ENCODE data around the gene LCORL.
"Not testable (repeated sequence)": the region's sequence is repeated elsewhere in the genome, so short reads cannot be mapped to it uniquely, and the experiment has no call there.

LCORL gene

GRCh38 chr4:17875402-17876070 is 146.0 kb downstream of the LCORL start:
- in situ Hi-C loops (cut with HindIII; ENCODE audit: low sequenced_read_pairs), result no loop called here
- TF ChIP-seq CTCF (IDR thresholded peaks at IDR 0.05; ENCODE audit: low read depth, low read length), result no peak
- no peak overlapping the region for H3K4me3 ChIP-seq (ENCODE audit: low read depth, low read length)

GRCh38 chr4:17869327-17869726 is 152.2 kb downstream of the LCORL start:
- TF ChIP-seq CTCF (IDR thresholded peaks at IDR 0.05; ENCODE audit: low read depth, low read length), result no peak
- no peak overlapping the region for H3K4me3 ChIP-seq (ENCODE audit: low read depth, low read length)
- DNase-seq (ENCODE audit: low read depth, low spot score), result no peak
- in situ Hi-C loops (cut with HindIII; ENCODE audit: low sequenced_read_pairs), result no loop called here

More at GRCh38 chr4:17875402-17876070, 146.0 kb downstream of the LCORL start:
- DNase-seq (ENCODE audit: low read depth, low spot score), result no peak

- in situ Hi-C loops (cut with HindIII; ENCODE audit: low sequenced_read_pairs), result no loop called here
- TF ChIP-seq CTCF (IDR thresholded peaks at IDR 0.05; ENCODE audit: low read depth, low read length), result no peak
- H3K4me3 ChIP-seq (ENCODE audit: low read depth, low read length), result no peak overlapping the region
- no peak for DNase-seq (ENCODE audit: low read depth, low spot score)
Observed at GRCh38 chr4:17867276-17867675, 154.3 kb downstream of the LCORL start.

- no peak for TF ChIP-seq CTCF (IDR thresholded peaks at IDR 0.05; ENCODE audit: low read depth, low read length)
- H3K4me3 ChIP-seq (ENCODE audit: low read depth, low read length), result no peak overlapping the region
- no peak for DNase-seq (ENCODE audit: low read depth, low spot score)
- in situ Hi-C loops (cut with HindIII; ENCODE audit: low sequenced_read_pairs), result no loop called here
Observed at GRCh38 chr4:17866810-17867209, 154.7 kb downstream of the LCORL start.

GRCh38 chr4:17865866-17866363 is 155.6 kb downstream of the LCORL start:
- H3K4me3 ChIP-seq (ENCODE audit: low read depth, low read length), result no peak overlapping the region
- DNase-seq (ENCODE audit: low read depth, low spot score), result no peak
- in situ Hi-C loops (cut with HindIII; ENCODE audit: low sequenced_read_pairs), result no loop called here
- no peak for TF ChIP-seq CTCF (IDR thresholded peaks at IDR 0.05; ENCODE audit: low read depth, low read length)

- H3K4me3 ChIP-seq (ENCODE audit: low read depth, low read length); in situ Hi-C loops (cut with HindIII; ENCODE audit: low sequenced_read_pairs): not testable (repeated sequence)
Observed at GRCh38 chr4:17861906-17862305, 159.6 kb downstream of the LCORL start.

GRCh38 chr4:17859793-17860406 is 161.7 kb downstream of the LCORL start:
- in situ Hi-C loops (cut with HindIII; ENCODE audit: low sequenced_read_pairs), result no loop called here
- no peak overlapping the region for H3K4me3 ChIP-seq (ENCODE audit: low read depth, low read length)
- TF ChIP-seq CTCF (IDR thresholded peaks at IDR 0.05; ENCODE audit: low read depth, low read length), result no peak
- no peak for DNase-seq (ENCODE audit: low read depth, low spot score)

More at GRCh38 chr4:17861906-17862305, 159.6 kb downstream of the LCORL start:
- DNase-seq (ENCODE audit: low read depth, low spot score), result not testable (repeated sequence)

All from astrocyte of the spinal cord (primary cell).